CD14-positive monocyte (primary cell): Measurements from ENCODE around the gene MAP1LC3A. TPM values are rescaled to one million over a fixed set of nuclear protein-coding genes. Genes with fewer than 3 reads are reported as not detected.

Experiments used
- DNase-seq, 3 donors: peaks; one replicate each; pipeline ENCODE4 v3.0.0-alpha.2; 2011 to 2022
- H2AFZ ChIP-seq: 2 replicates; pipeline ENCODE4 v1.6.0; 2012; ENCODE audit warnings: mild to moderate bottlenecking, low read depth, low read length, inconsistent platforms; ENCODE audit not compliant: insufficient read depth, poor library complexity, severe bottlenecking
- H3K27ac ChIP-seq, 2 donors: 1 replicate in 1 of 2; 2 replicates in 1 of 2; pipeline ENCODE4 v1.5.1; 2012 to 2013; ENCODE audit warnings: low read length in 2 of 2, control low read depth in 1 of 2, inconsistent platforms in 1 of 2, low read depth in 1 of 2, mild to moderate bottlenecking in 1 of 2
- H3K27me3 ChIP-seq, 2 donors: one replicate each; pipeline versions ENCODE4 v1.6.0 to v1.6.1; 2011 to 2013; ENCODE audit warnings: low read length in 2 of 2; ENCODE audit not compliant: control insufficient read depth in 2 of 2, insufficient read depth in 2 of 2
- H3K36me3 ChIP-seq, 2 donors: replicated peaks in 1 of 2; 1 replicate in 1 of 2; 2 replicates in 1 of 2; pipeline versions ENCODE4 v1.5.1 to v1.6.1; 2012 to 2013; ENCODE audit warnings: low read length in 2 of 2, control low read depth in 1 of 2, inconsistent platforms in 1 of 2, mild to moderate bottlenecking in 1 of 2; ENCODE audit not compliant: insufficient read depth in 2 of 2, control insufficient read depth in 1 of 2
- H3K4me1 ChIP-seq, 2 donors: 1 replicate in 1 of 2; 2 replicates in 1 of 2; pipeline versions ENCODE4 v1.5.1 to v1.6.1; 2012 to 2013; ENCODE audit warnings: low read length in 2 of 2, control low read depth in 1 of 2, inconsistent platforms in 1 of 2, mild to moderate bottlenecking in 1 of 2, moderate library complexity in 1 of 2; ENCODE audit not compliant: insufficient read depth in 2 of 2, control insufficient read depth in 1 of 2
- H3K4me2 ChIP-seq: replicated peaks from 2 replicates; pipeline ENCODE3; 2012; ENCODE audit warnings: low read length, moderate library complexity, mild to moderate bottlenecking; ENCODE audit not compliant: poor library complexity, severe bottlenecking; ENCODE audit errors: extremely low read depth
- H3K4me3 ChIP-seq, 3 experiments: fragments of 200-600 bp in 1 of 3; sonication (generic) in 1 of 3; replicated peaks in 1 of 3; 1 replicate in 2 of 3; 2 replicates in 1 of 3; pipeline ENCODE4 v1.5.1; 2011 to 2013; ENCODE audit warnings: low read length in 3 of 3, mild to moderate bottlenecking in 3 of 3, control low read depth in 2 of 3, low read depth in 2 of 3, inconsistent platforms in 1 of 3, moderate library complexity in 1 of 3
- H3K79me2 ChIP-seq: 2 replicates; pipeline ENCODE4 v1.6.0; 2012; ENCODE audit warnings: mild to moderate bottlenecking, control low read depth, inconsistent platforms, low read length, moderate library complexity; ENCODE audit not compliant: insufficient read depth
- H3K9ac ChIP-seq: 2 replicates; pipeline ENCODE4 v1.6.0; 2017; ENCODE audit warnings: low read length, mild to moderate bottlenecking; ENCODE audit not compliant: insufficient read depth, poor library complexity, severe bottlenecking
- H3K9me3 ChIP-seq, 2 donors: replicated peaks in 1 of 2; 1 replicate in 1 of 2; 2 replicates in 1 of 2; pipeline versions ENCODE4 v1.5.1 to v1.6.1; 2012 to 2013; ENCODE audit warnings: low read length in 2 of 2, control low read depth in 1 of 2; ENCODE audit not compliant: control insufficient read depth in 1 of 2, insufficient read depth in 1 of 2
- H4K20me1 ChIP-seq: 2 replicates; pipeline ENCODE4 v1.6.0; 2012; ENCODE audit warnings: mild to moderate bottlenecking, low read length, control low read depth, moderate library complexity; ENCODE audit not compliant: insufficient read depth
- H3K27ac Mint-ChIP-seq, 7 donors: one replicate each; pipeline ENCODE4 v1.8.0; 2020; ENCODE audit warnings: mild to moderate bottlenecking in 7 of 7, mixed read lengths in 7 of 7, moderate library complexity in 6 of 7, inconsistent platforms in 2 of 7
- H3K27me3 Mint-ChIP-seq, 3 donors: one replicate each; pipeline ENCODE4 v1.8.0; 2021 to 2022; ENCODE audit warnings: low read depth in 3 of 3, mild to moderate bottlenecking in 3 of 3, mixed read lengths in 3 of 3, moderate library complexity in 3 of 3, inconsistent platforms in 1 of 3
- H3K36me3 Mint-ChIP-seq, 2 donors: one replicate each; pipeline ENCODE4 v1.8.0; 2020; ENCODE audit warnings: mixed read lengths in 2 of 2, inconsistent platforms in 1 of 2, mild to moderate bottlenecking in 1 of 2
- H3K4me1 Mint-ChIP-seq: one replicate; pipeline ENCODE4 v1.8.0; 2020; ENCODE audit warnings: mild to moderate bottlenecking, mixed read lengths
- H3K4me3 Mint-ChIP-seq, 2 donors: one replicate each; pipeline ENCODE4 v1.8.0; 2020; ENCODE audit warnings: mild to moderate bottlenecking in 2 of 2, mixed read lengths in 2 of 2, moderate library complexity in 1 of 2
- H3K9me3 Mint-ChIP-seq, 7 donors: one replicate each; pipeline ENCODE4 v1.8.0; 2020 to 2022; ENCODE audit warnings: mixed read lengths in 7 of 7, mild to moderate bottlenecking in 6 of 7, moderate library complexity in 6 of 7, inconsistent platforms in 2 of 7
- WGBS: methylation state at CpG from one replicate; pipeline ENCODE4 v1.1.5; 2013; ENCODE audit warnings: missing lambda C conversion rate; ENCODE audit not compliant: insufficient coverage; 5-methylcytosine and 5-hydroxymethylcytosine counted together
- intact Hi-C, 2 donors: fragments of 100-400 bp; cut with micrococcal nuclease; formaldehyde crosslinking; loops; one replicate each; pipeline versions ENCODE4 v1.15.0 to v1.15.1; 2023
- polyA plus RNA-seq, 3 donors: library from polyadenylated mRNA; depleted of rRNA in 1 of 3; unstranded in 2 of 3; stranded (reverse) in 1 of 3; fragments of 300-500 nt in 2 of 3; fragments of >200 nt in 1 of 3; fragmentation: Illumina TruSeq in 2 of 3; gene quantifications; 1 replicate in 2 of 3; 2 replicates in 1 of 3; pipeline ENCODE4 v1.2.3, GENCODE V29; 2012 to 2021
- TF ChIP-seq, protein P1 (sequence below): fragments of 200-600 bp; IDR thresholded peaks from one replicate; pipeline ENCODE4 v1.8.0; 2022; ENCODE audit warnings: antibody characterized with exemption, mild to moderate bottlenecking

MAP1LC3A gene
- polyA plus RNA-seq, 3 donors = 2.5 to 7.7 (median 2.6) TPM

DNA sequence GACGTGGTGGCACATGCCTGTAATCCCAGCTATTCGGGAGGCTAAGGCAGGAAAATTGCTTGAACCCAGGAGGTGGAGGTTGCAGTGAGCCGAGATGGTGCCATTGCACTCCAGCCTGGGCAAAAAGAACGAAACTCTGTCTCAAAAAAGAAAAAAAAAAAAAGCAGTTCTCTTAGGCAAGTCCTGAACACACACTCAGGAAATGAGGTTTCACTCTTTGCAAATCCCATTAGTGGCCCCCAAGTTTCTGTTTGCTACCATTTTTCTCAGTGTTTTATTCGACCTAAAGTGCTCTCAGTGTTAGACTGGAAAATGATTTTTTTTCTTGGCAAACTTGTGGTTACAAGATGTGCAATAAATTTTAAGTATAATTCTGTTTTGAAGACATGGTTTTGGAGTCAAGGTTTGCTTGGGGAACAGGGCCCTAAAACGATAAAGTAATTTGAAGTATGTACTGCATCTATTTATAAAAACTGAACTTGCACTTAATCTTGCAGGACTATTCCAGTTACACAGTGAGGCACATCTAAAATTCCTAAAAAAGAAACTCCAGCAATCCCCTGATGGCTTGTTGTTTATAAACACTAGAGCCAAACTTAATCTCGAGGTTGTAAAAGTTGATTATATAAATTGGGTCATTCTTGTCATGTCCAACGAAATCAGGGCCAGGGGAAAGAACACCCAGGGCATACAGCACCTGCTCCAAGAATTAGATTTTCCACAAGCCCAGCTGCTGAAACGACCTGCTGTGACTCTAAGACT, 42.6 kb downstream of the MAP1LC3A start:
- no peaks in the 10 kb centered on the region for H3K27me3 ChIP-seq
- peaks cover 0 to 4% of the 10 kb centered on the region in 2 donors for H3K4me1 ChIP-seq
- Mint-ChIP-seq H3K27ac (no peak overlapping the region), H3K36me3 (peaks cover 2 to 7% of the 10 kb centered on the region in 2 donors), H3K9me3 (no peaks in the 10 kb centered on the region), H3K4me3 (no peak overlapping the region), H3K27me3 (no peaks in the 10 kb centered on the region), H3K4me1 (peaks cover 11% of the 10 kb centered on the region)
- peaks cover 0 to 3% of the 10 kb centered on the region in 2 donors for H3K36me3 ChIP-seq
- TF ChIP-seq, protein P1, sequence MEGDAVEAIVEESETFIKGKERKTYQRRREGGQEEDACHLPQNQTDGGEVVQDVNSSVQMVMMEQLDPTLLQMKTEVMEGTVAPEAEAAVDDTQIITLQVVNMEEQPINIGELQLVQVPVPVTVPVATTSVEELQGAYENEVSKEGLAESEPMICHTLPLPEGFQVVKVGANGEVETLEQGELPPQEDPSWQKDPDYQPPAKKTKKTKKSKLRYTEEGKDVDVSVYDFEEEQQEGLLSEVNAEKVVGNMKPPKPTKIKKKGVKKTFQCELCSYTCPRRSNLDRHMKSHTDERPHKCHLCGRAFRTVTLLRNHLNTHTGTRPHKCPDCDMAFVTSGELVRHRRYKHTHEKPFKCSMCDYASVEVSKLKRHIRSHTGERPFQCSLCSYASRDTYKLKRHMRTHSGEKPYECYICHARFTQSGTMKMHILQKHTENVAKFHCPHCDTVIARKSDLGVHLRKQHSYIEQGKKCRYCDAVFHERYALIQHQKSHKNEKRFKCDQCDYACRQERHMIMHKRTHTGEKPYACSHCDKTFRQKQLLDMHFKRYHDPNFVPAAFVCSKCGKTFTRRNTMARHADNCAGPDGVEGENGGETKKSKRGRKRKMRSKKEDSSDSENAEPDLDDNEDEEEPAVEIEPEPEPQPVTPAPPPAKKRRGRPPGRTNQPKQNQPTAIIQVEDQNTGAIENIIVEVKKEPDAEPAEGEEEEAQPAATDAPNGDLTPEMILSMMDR = no peak
- H3K9me3 ChIP-seq = no peaks in the 10 kb centered on the region
- H3K27ac ChIP-seq = no peak overlapping the region
- H3K79me2 ChIP-seq = no peaks in the 10 kb centered on the region
- no peaks in the 10 kb centered on the region for H4K20me1 ChIP-seq
- H3K4me2 ChIP-seq = no peak overlapping the region
- DNase-seq = no peak
- H2AFZ ChIP-seq = no peak overlapping the region
- H3K9ac ChIP-seq = no peak overlapping the region
- no peak overlapping the region for H3K4me3 ChIP-seq
- WGBS = 39% methylated on average over 2 of the region's 9 CpGs
- intact Hi-C loops = no loop called here

DNA sequence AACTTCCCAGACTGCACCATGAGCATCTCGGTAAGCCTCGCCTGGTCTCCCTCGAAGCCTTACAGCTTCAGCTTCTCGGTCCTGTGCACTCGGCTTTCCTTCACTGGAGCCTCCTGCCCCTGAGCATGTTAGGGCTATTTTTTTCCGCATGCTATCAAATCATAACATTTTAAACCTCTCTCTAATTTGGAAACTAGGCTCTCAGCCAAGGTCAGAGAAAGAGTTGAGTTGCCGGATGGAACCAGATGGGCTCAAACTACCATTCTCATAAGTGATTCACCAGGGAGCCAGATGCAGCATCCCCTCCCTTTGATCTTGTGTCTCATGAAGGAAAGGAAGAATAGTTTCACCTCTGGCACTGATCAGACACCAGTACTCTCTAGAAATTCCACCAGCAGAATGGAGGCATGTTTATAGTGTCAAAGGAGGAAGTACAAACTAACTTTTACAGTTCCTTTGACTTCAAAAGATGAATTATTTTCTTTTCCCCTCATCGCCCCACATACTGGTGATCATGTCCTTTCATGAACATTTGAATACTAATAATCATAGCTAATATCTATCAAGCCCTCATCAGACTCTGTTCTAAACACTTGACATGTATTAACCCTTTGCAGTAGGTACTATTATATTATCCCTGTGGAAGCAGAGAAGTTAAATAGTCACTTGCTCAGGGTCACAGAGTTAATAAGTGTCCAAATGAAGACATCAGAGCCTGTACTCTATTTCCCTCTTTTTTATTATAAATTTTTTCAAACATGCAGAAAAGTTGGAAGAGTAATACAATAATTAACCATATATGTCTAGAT, 46.7 kb downstream of the MAP1LC3A start:
- peaks cover 9 to 18% of the 10 kb centered on the region in 2 donors for H3K36me3 Mint-ChIP-seq
- Histone ChIP-seq H3K4me2 (no peak overlapping the region), H2AFZ (no peak overlapping the region), H3K27me3 (no peaks in the 10 kb centered on the region), H3K36me3 (peaks cover 0 to 3% of the 10 kb centered on the region in 2 donors), H3K79me2 (no peaks in the 10 kb centered on the region), H3K9me3 (no peaks in the 10 kb centered on the region), H3K4me3 (no peak overlapping the region), H4K20me1 (no peaks in the 10 kb centered on the region), H3K4me1 (peaks cover 0 to 4% of the 10 kb centered on the region in 2 donors), H3K27ac (no peak overlapping the region), H3K9ac (no peak overlapping the region)
- no peaks in the 10 kb centered on the region for H3K27me3 Mint-ChIP-seq
- TF ChIP-seq, protein P1 = no peak
- DNase-seq = no peak
- WGBS = 95% methylated on average over 5 of the region's 8 CpGs
- H3K4me1 Mint-ChIP-seq = peaks cover 21% of the 10 kb centered on the region
- no peak overlapping the region for H3K27ac Mint-ChIP-seq
- peaks cover 0 to 4% (median 1%) of the 10 kb centered on the region in 7 donors for H3K9me3 Mint-ChIP-seq
- intact Hi-C loops = no loop called here
- H3K4me3 Mint-ChIP-seq = no peak overlapping the region
